HepG2 (cell line): ENCODE data around the gene MPST. TPM values are rescaled to one million over a fixed set of nuclear protein-coding genes. Genes with fewer than 3 reads are reported as not detected.
A peak's percentile ranks its signal among the peaks of the same experiment; 100 is the strongest.

ENCODE experiments used
- ATAC-seq: fragments of 200-7000 bp; cut with Tn5 transposase; 3 replicates; pipeline ENCODE4 v1.9.1; 2020; ENCODE audit warnings: mild to moderate bottlenecking, moderate library complexity
- BruUV-seq: library from RNA; stranded (reverse); fragments of 400-500 nt; replicated peaks from 2 replicates; lab custom pipeline; 2021; lab: Mats Ljungman, UMichigan
- CTCF ChIA-PET: fragments of 300-600 bp; formaldehyde crosslinking; extraction: SDS; loops from one replicate; lab custom pipeline; 2021; ENCODE audit warnings: low total read pairs, inconsistent platforms, low intra/inter-chr PET ratio; lab: Yijun Ruan, JAX
- POLR2A ChIA-PET: fragments of 350-600 bp; sonication (Branson Sonifier 250); formaldehyde crosslinking; loops from one replicate; lab custom pipeline; 2020; ENCODE audit warnings: antibody characterized with exemption, inconsistent platforms; lab: Yijun Ruan, JAX
- DNase-seq: peaks from one replicate; pipeline ENCODE4 v3.0.0-alpha.2; 2015; ENCODE audit warnings: low spot score
- FAIRE-seq: peaks from 3 replicates; lab custom pipeline; 2011; peaks lifted over from hg19 to GRCh38; lab: Jason Lieb, UNC
- H2AFZ ChIP-seq: one replicate; pipeline ENCODE4 v1.6.1; 2011; ENCODE audit warnings: low read length, inconsistent platforms
- H3K27ac ChIP-seq: fragments of 300-600 bp; 3 replicates; pipeline ENCODE4 v1.8.0; 2011; ENCODE audit warnings: mixed run types, mild to moderate bottlenecking, mixed read lengths, low read length, inconsistent platforms; ENCODE audit not compliant: insufficient read depth; ENCODE audit errors: extremely low read length
- H3K27me3 ChIP-seq, 2 experiments: fragments of 200-600 bp in 1 of 2; 2 replicates in 1 of 2; 3 replicates in 1 of 2; pipeline versions ENCODE4 v1.6.0 to v1.8.0; 2011; ENCODE audit warnings: low read length in 2 of 2, mild to moderate bottlenecking in 2 of 2, moderate library complexity in 2 of 2, inconsistent platforms in 1 of 2; ENCODE audit not compliant: insufficient read depth in 2 of 2, control insufficient read depth in 1 of 2
- H3K36me3 ChIP-seq, 2 experiments: fragments of 200-600 bp in 1 of 2; replicated peaks in 1 of 2; 2 replicates in 1 of 2; 3 replicates in 1 of 2; pipeline versions ENCODE4 v1.5.1 to v1.8.0; 2011; ENCODE audit warnings: low read length in 2 of 2, inconsistent platforms in 1 of 2; ENCODE audit not compliant: insufficient read depth in 2 of 2, control insufficient read depth in 1 of 2
- H3K4me1 ChIP-seq: 2 replicates; pipeline ENCODE4 v1.5.1; 2012; ENCODE audit warnings: low read length, inconsistent platforms; ENCODE audit not compliant: insufficient read depth
- H3K4me2 ChIP-seq: 2 replicates; pipeline ENCODE4 v1.6.0; 2011; ENCODE audit warnings: low read depth, low read length, inconsistent platforms
- H3K4me3 ChIP-seq, 3 experiments: fragments of 200-600 bp in 1 of 3; sonication (generic), shearing (Covaris generic) in 1 of 3; replicated peaks in 1 of 3; 2 replicates each; pipeline ENCODE4 v1.5.1; 2011 to 2016; ENCODE audit warnings: low read length in 3 of 3, inconsistent platforms in 2 of 3, low read depth in 2 of 3, mild to moderate bottlenecking in 2 of 3, control low read depth in 1 of 3, mixed read lengths in 1 of 3; ENCODE audit not compliant: insufficient read depth in 1 of 3
- H3K79me2 ChIP-seq: one replicate; pipeline ENCODE4 v1.6.1; 2011; ENCODE audit warnings: low read length, inconsistent platforms; ENCODE audit not compliant: insufficient read depth
- H3K9ac ChIP-seq: 2 replicates; pipeline ENCODE4 v1.6.0; 2011; ENCODE audit warnings: mild to moderate bottlenecking, low read depth, low read length, inconsistent platforms; ENCODE audit not compliant: insufficient read depth
- H3K9me3 ChIP-seq: 2 replicates; pipeline ENCODE4 v1.5.1; 2012; ENCODE audit warnings: mild to moderate bottlenecking, low read length
- H4K20me1 ChIP-seq: 2 replicates; pipeline ENCODE4 v1.6.0; 2011; ENCODE audit warnings: inconsistent platforms, mild to moderate bottlenecking, low read length, moderate library complexity; ENCODE audit not compliant: insufficient read depth
- HHEX ChIP-seq: IDR thresholded peaks from 2 replicates; pipeline ENCODE4 v1.6.1; 2016; ENCODE audit warnings: control low read depth
- JUNB ChIP-seq: sonication (generic); formaldehyde crosslinking; IDR thresholded peaks from 2 replicates; pipeline ENCODE4 v1.8.0; 2022; ENCODE audit warnings: missing genetic modification reagents, mild to moderate bottlenecking, borderline replicate concordance
- NCOR1 ChIP-seq: fragments of 200-600 bp; sonication (generic); IDR thresholded peaks from 2 replicates; pipeline ENCODE4 v1.7.0; 2017; ENCODE audit warnings: antibody characterized with exemption, low read length, borderline replicate concordance
- YY1 ChIP-seq: IDR thresholded peaks from 2 replicates; pipeline ENCODE4 v1.6.1; 2011; ENCODE audit warnings: low read length, low read depth, moderate library complexity, mild to moderate bottlenecking; ENCODE audit not compliant: insufficient read depth, insufficient replicate concordance
- ZBTB33 ChIP-seq: sonication (generic); formaldehyde crosslinking; IDR thresholded peaks from 2 replicates; pipeline ENCODE4 v1.4.0; 2020; ENCODE audit warnings: missing genetic modification reagents
- ZNF660 ChIP-seq: sonication (generic); formaldehyde crosslinking; IDR thresholded peaks from 2 replicates; pipeline ENCODE4 v1.5.1; 2020; ENCODE audit warnings: mild to moderate bottlenecking, low read depth, missing genetic modification reagents, borderline replicate concordance
- ZSCAN22 ChIP-seq: sonication (generic); formaldehyde crosslinking; IDR thresholded peaks from 2 replicates; pipeline ENCODE4 v1.4.0; 2020; ENCODE audit warnings: mild to moderate bottlenecking, missing genetic modification reagents
- WGBS: methylation state at CpG from one replicate; pipeline ENCODE4 v1.1.6; 2017; ENCODE audit warnings: low lambda C conversion rate; 5-methylcytosine and 5-hydroxymethylcytosine counted together
- in situ Hi-C: cut with HindIII; loops from 2 replicates; pipeline ENCODE4 v1.10.0; 2017; ENCODE audit warnings: low pct_unique_long_range_greater_than_20kb; ENCODE audit not compliant: extremely low pct_ligation_motif_present
- intact Hi-C: fragments of 100-400 bp; cut with micrococcal nuclease; formaldehyde crosslinking; loops from one replicate; pipeline ENCODE4 v1.10.0; 2022; ENCODE audit not compliant: unreplicated experiment
- polyA plus RNA-seq, 8 experiments: library from polyadenylated mRNA; depleted of rRNA in 3 of 8; stranded (reverse) in 7 of 8; unstranded in 1 of 8; fragments of >200 nt; fragmentation: Illumina TruSeq in 4 of 8; extraction: Trizol in 4 of 8; gene quantifications; 2 replicates each; pipeline versions ENCODE4 v1.2.1 to v1.2.3, GENCODE V29; 2011 to 2016; ENCODE audit warnings: low read depth in 4 of 8, missing spikeins in 1 of 8, mixed read lengths in 1 of 8; ENCODE audit not compliant: insufficient read depth in 1 of 8
- total RNA-seq, 5 experiments: library from RNA; depleted of rRNA; stranded (reverse); fragments of >200 nt; fragmentation: Illumina TruSeq; extraction: Trizol; gene quantifications; 2 replicates each; pipeline ENCODE4 v1.2.3, GENCODE V29; 2016; ENCODE audit warnings: low read depth in 1 of 5

MPST gene
- total and polyA plus RNA-seq, 2 of the 13 experiments (the other 11 are each of a cell fraction or from before 2014, with no cell fraction given), result 133 to 141 TPM

GRCh38 chr22:37020192-37020479, 594 bp downstream of the MPST start (continued):
- TF ChIP-seq ZNF660 (CRISPR knock-in tag), result no peak
- TF ChIP-seq JUNB (CRISPR knock-in tag), result no peak

DNA sequence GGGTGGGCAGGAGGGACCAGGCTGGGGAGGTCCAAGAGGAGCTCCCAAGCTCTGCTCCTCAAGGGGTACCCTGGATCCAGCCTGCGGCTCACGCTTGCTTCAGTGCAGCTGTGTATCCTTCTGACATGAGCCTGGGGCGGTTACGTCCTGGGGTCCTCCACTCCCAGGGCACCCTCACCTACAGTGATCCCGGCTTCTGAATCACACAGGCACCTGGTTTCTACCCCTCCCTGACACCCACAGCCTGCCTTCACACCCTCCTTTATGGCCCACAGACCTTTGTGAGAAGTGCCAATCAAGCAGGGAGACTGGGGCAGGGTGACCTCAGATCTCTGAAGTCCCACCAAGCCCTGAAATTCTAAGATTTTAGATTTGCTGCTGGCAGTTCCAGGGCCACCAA, 1.5 kb downstream of the MPST start:
- H3K9me3 ChIP-seq, result no peaks in the 10 kb centered on the region
- peaks cover 18% of the 10 kb centered on the region for H4K20me1 ChIP-seq
- peaks cover 79% of the 10 kb centered on the region for H3K4me1 ChIP-seq
- WGBS, result 97% methylated on average over 5 of the region's 5 CpGs
- in situ Hi-C loops, result no loop called here
- H3K27me3 ChIP-seq, result no peaks in the 10 kb centered on the region; a peak in 1 of 5 replicates
- BruUV-seq, result no TSS peak
- H3K9ac ChIP-seq, result peak overlapping the region; percentile 53; the same call in 1 of the 2 replicates
- DNase-seq, result no peak
- H3K79me2 ChIP-seq, result peaks cover 69% of the 10 kb centered on the region
- H3K36me3 ChIP-seq, result peaks cover 12 to 30% of the 10 kb centered on the region in 2 experiments
- TF ChIP-seq ZBTB33 (CRISPR knock-in tag) (no peak), YY1 (no peak), ZSCAN22 (CRISPR knock-in tag) (no peak), NCOR1 (no peak), HHEX (CRISPR knock-in tag) (no peak)
- TF ChIP-seq, all 625 proteins: peak for 0
- CTCF ChIA-PET, result no interaction called here
- ATAC-seq (no peak), FAIRE-seq (no peak)
- H3K27ac ChIP-seq, result peak overlapping the region; percentile 43
- POLR2A ChIA-PET, result interaction anchor here (1.4 to 11.6 kb wide), 3 partner anchors 10 to 22 kb away, joined by 3 to 383 read pairs (median 141); no protein-coding TSS in a partner anchor
- no peak overlapping the region for H2AFZ ChIP-seq
- intact Hi-C loops, result loop anchor here (5.0 kb wide), 1 partner anchor 34 kb away; no protein-coding TSS in a partner anchor
- peak overlapping the region; percentile 91 for H3K4me2 ChIP-seq
- peak overlapping the region; percentile 37 to 94 (median 92); a peak in 5 of 6 replicates for H3K4me3 ChIP-seq
